ENCODE results near the gene ITGA2B.
"Not testable (repeated sequence)": the region's sequence is repeated elsewhere in the genome, so short reads cannot be mapped to it uniquely, and the experiment has no call there.

The ITGA2B gene

GRCh38 chr17:44329516-44329915 is 59.9 kb downstream of the ITGA2B start:
- not testable (repeated sequence) for DNase-seq

- no peak for DNase-seq
These were observed 61.6 kb downstream of the ITGA2B start for GRCh38 chr17:44327715-44328449.

GRCh38 chr17:44326861-44327444 is 62.5 kb downstream of the ITGA2B start:
- DNase-seq = peak; percentile 97

- DNase-seq = peak; percentile 96 to 99 (median 99)
These were observed 64.7 kb downstream of the ITGA2B start, which contains the start of gene SLC25A39 for GRCh38 chr17:44324571-44325275. Gene SLC25A39 (minus strand): TSS chr17:44324823. CDS start chr17:44323562, 1,261 bp downstream.

DNA sequence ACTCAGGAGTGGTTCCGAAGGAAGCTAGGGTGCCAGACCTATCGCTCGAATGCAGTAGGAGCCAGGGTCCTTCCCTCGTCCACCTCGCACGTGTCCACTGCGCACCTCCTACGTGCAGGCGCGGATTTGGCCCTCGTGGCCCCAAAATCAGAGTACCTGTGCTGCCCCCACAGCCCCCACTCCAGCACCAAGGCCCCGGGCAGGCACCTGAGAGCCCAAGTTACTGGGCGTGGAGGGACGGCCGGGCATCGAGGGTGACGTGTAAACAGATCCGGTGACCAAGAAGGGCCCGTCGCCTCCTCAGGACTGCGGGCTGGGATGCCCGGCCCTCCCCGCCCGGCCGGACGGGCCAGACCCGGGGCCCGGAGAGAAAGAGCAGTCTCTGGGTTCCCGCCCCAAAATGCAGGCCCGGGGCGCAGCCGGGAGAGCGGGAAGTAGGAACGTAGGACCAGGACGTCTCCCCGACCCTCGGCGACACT is 65.3 kb downstream of the ITGA2B start:
- DNase-seq = peak in 2 of 3 donors; percentile 36 to 61

DNA sequence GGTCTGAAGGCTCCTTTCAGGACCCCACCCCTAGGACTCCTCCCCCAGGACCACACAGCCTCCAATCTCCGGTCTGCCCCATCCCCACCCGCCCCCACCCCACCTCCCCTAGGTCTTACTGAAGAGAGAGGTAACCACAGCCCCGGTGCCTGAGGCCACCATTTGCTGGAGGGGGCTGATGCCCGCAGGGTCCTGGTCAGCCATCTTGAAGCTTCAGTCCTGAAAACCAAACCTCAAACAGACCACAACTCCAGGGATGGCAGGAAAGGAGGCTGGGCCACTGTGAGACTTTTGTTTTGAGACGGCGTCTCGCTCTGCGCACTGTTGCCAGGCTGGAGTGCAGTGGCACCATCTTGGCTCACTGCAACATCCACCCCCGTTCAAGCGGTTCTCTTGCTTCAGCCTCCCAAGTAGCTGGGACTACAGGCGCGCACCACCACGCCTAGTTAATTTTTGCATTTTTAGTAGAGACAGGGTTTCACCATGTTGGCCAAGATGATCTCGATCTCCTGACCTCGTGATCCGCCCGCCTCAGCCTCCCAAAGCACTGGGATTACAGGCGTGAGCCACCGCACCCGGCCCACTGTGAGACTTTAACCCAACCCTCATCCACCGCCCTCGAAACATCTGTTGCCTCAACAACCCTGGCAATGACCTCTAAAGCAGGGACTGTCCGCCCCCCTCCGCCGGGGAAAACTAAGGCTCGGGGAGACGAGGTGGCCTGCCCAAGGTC is 65.9 kb downstream of the ITGA2B start:
- no peak for DNase-seq

- DNase-seq = no peak
These were observed 67.1 kb downstream of the ITGA2B start for GRCh38 chr17:44322236-44322895.

Measured in suppressor macrophage treated with lipopolysaccharide for 1 hour (primary cell).